ENCODE data around the gene SCN3B. TPM values are rescaled to one million over a fixed set of nuclear protein-coding genes. Genes with fewer than 3 reads are reported as not detected.

SCN3B gene, protein sequence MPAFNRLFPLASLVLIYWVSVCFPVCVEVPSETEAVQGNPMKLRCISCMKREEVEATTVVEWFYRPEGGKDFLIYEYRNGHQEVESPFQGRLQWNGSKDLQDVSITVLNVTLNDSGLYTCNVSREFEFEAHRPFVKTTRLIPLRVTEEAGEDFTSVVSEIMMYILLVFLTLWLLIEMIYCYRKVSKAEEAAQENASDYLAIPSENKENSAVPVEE
- 12.8 TPM for total RNA-seq
- polyA plus RNA-seq (ENCODE audit: insufficient read depth in 1 of 8, insufficient read length in 8 of 8, low replicate concordance in 1 of 8), result 10 to 100 TPM; 18.4 to 28.2 (median 19.3) TPM
- long read RNA-seq, donor 1, full-length matches to known transcripts, result 3 of 3 reads
- long read RNA-seq, donor 1, partial matches to known transcripts, result 0 of 3 reads
- long read RNA-seq, donor 1, other reads (novel, unspliced or antisense), result 0 of 3 reads
- long read RNA-seq, donor 2, result 0 reads
- long read RNA-seq, donor 3, full-length matches to known transcripts, result 3 of 3 reads
- long read RNA-seq, donor 3, partial matches to known transcripts, result 0 of 3 reads
- long read RNA-seq, donor 3, other reads (novel, unspliced or antisense), result 0 of 3 reads
- long read RNA-seq, donor 4, full-length matches to known transcripts, result 2 of 8 reads
- long read RNA-seq, donor 4, partial matches to known transcripts, result 6 of 8 reads
- long read RNA-seq, donor 4, other reads (novel, unspliced or antisense), result 0 of 8 reads
- long read RNA-seq, donor 5, full-length matches to known transcripts, result 5 of 25 reads
- long read RNA-seq, donor 5, partial matches to known transcripts, result 20 of 25 reads
- long read RNA-seq, donor 5, other reads (novel, unspliced or antisense), result 0 of 25 reads
- long read RNA-seq, donor 6, full-length matches to known transcripts, result 4 of 18 reads
- long read RNA-seq, donor 6, partial matches to known transcripts, result 14 of 18 reads
- long read RNA-seq, donor 6, other reads (novel, unspliced or antisense), result 0 of 18 reads
- long read RNA-seq, donor 7, full-length matches to known transcripts, result 2 of 2 reads
- long read RNA-seq, donor 7, partial matches to known transcripts, result 0 of 2 reads
- long read RNA-seq, donor 7, other reads (novel, unspliced or antisense), result 0 of 2 reads
- long read RNA-seq, donor 8, full-length matches to known transcripts, result 1 of 1 reads
- long read RNA-seq, donor 8, partial matches to known transcripts, result 0 of 1 reads
- long read RNA-seq, donor 8, other reads (novel, unspliced or antisense), result 0 of 1 reads
- long read RNA-seq, donor 9, full-length matches to known transcripts, result 2 of 2 reads
- long read RNA-seq, donor 9, partial matches to known transcripts, result 0 of 2 reads
- long read RNA-seq, donor 9, other reads (novel, unspliced or antisense), result 0 of 2 reads
- long read RNA-seq, donor 10, full-length matches to known transcripts, result 1 of 1 reads
- long read RNA-seq, donor 10, partial matches to known transcripts, result 0 of 1 reads
- long read RNA-seq, donor 10, other reads (novel, unspliced or antisense), result 0 of 1 reads
- long read RNA-seq, donor 11, result 0 reads

DNA sequence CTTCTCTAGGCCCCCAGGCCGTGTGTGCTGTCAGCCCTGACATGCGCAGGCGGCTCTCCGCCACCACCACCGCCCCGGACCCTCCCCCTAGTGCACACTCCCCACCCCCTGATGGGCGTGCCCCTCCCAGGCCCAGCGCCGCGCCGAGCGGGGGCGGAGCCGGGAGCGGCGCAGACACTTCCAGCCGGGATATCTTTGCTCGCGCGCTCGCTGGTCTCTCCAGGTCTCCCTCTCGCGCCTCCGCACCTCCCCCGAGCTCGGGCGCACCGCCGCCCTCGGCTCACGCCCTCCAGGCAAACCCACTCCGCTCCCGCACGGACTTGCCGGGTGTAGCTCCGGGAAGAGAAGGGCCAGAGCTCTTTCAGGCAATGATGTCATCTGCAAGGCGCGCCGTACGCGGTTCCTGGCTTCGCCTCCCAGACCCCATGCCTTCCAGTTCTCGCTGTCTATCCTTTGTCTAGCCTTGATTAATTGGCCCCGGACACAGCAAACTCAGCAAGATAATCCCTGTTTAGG lies at the start of gene SCN3B:
Gene SCN3B (minus strand): TSS at position 59 of the 516 bp plus-strand sequence. CDS start 823 bp downstream, outside the sequence.
- H3K36me3 ChIP-seq (ENCODE audit: control insufficient read depth, insufficient read depth, low read length), result no peaks in the 10 kb centered on the region
- peaks cover 7% of the 10 kb centered on the region for H3K27me3 ChIP-seq (ENCODE audit: control insufficient read depth, insufficient read depth, low read length)
- peak; percentile 83 for DNase-seq
- WGBS (ENCODE audit: insufficient coverage), result 0% methylated on average over 36 of the region's 44 CpGs
- no peaks in the 10 kb centered on the region for H3K9me3 ChIP-seq (replicated peaks; ENCODE audit: control insufficient read depth, low read depth, low read length)
- peaks cover 40% of the 10 kb centered on the region for H3K4me1 ChIP-seq (ENCODE audit: control insufficient read depth, insufficient read depth, low read length)
- H3K27ac ChIP-seq (ENCODE audit: low read length), result peak within 1 kb of the TSS; percentile 92
- H3K4me3 ChIP-seq (ENCODE audit: low read length), result peak within 1 kb of the TSS; percentile 71

DNA sequence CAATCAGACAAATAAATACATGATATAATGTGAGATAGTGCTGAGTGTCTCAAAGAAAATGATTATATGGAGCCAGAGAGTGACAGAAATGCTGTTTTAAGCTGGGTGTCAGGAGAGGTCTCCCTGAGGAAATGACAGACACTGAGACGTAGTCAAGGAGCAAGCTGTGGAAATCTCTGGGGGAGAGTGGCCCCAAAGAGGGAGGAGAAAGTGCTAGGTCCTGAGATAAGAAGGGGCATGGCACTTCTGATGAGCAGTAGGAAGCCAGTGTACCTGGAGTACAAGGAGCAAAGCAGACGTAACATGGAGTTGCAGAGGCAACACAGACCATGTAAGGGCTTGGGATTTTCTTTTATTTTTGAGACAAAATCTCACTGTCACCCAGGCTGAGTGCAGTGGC lies 48.3 kb upstream of the SCN3B start:
- H3K27ac ChIP-seq (ENCODE audit: low read length), result no peak overlapping the region

DNA sequence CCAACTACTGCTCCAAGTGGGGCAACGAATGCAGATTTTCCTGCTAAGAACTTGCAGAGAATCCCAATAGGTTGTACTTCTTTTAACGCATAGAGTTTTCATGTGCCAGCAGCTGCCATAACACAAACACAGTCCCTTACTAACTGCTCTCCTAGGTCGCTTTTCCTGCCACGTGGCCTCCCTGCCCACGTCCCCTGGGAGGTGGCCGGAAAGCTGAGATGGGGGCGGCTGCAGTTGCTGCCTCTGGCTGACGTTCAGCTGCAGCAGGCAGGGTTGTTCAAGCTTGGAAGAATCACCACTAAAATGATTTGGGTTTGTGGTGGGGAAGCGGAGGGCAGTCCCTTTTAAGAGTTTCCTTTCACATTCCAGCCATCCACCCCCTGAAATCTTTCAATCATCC lies 47.7 kb upstream of the SCN3B start:
- H3K27me3 ChIP-seq (ENCODE audit: control insufficient read depth, insufficient read depth, low read length), result no peaks in the 10 kb centered on the region
- H3K36me3 ChIP-seq (ENCODE audit: control insufficient read depth, insufficient read depth, low read length), result no peaks in the 10 kb centered on the region
- peak overlapping the region; percentile 59 for H3K27ac ChIP-seq (ENCODE audit: low read length)
- H3K4me1 ChIP-seq (ENCODE audit: control insufficient read depth, insufficient read depth, low read length), result peaks cover 16% of the 10 kb centered on the region
- 71% methylated on average over 1 of the region's 9 CpGs for WGBS (ENCODE audit: insufficient coverage)
- no peak overlapping the region for H3K4me3 ChIP-seq (ENCODE audit: low read length)
- peak; percentile 56 for DNase-seq
- H3K9me3 ChIP-seq (replicated peaks; ENCODE audit: control insufficient read depth, low read depth, low read length), result no peaks in the 10 kb centered on the region

More for the DNA sequence above, 48.3 kb upstream of the SCN3B start:
- peaks cover 16% of the 10 kb centered on the region for H3K4me1 ChIP-seq (ENCODE audit: control insufficient read depth, insufficient read depth, low read length)
- no peak for DNase-seq
- no peaks in the 10 kb centered on the region for H3K27me3 ChIP-seq (ENCODE audit: control insufficient read depth, insufficient read depth, low read length)
- H3K4me3 ChIP-seq (ENCODE audit: low read length), result no peak overlapping the region
- H3K36me3 ChIP-seq (ENCODE audit: control insufficient read depth, insufficient read depth, low read length), result no peaks in the 10 kb centered on the region
- no peaks in the 10 kb centered on the region for H3K9me3 ChIP-seq (replicated peaks; ENCODE audit: control insufficient read depth, low read depth, low read length)
- 39% methylated on average over 2 of the region's 2 CpGs for WGBS (ENCODE audit: insufficient coverage)

DNA sequence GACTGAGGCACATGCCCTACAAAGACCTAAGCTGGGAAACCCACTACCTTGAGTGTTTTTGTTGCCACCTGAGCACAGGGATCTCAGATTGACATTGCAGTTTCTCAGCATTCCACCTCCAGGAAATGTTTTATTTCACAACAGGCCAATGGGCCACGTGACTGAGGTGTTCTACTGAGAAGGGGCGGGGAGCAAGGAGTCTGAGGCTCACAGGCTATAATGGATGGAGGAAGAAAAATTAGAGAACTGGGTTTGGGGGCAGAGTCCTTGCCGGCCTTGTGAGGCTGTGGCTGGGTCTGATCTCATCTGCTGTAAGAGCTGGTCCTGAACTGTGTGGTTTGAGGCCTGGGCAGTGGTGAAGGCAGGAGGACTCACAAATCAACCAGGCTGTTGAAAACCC lies 46.3 kb upstream of the SCN3B start:
- Histone ChIP-seq H3K4me1 (ENCODE audit: control insufficient read depth, insufficient read depth, low read length) (peaks cover 16% of the 10 kb centered on the region), H3K9me3 (replicated peaks; ENCODE audit: control insufficient read depth, low read depth, low read length) (no peaks in the 10 kb centered on the region), H3K27me3 (ENCODE audit: control insufficient read depth, insufficient read depth, low read length) (no peaks in the 10 kb centered on the region), H3K36me3 (ENCODE audit: control insufficient read depth, insufficient read depth, low read length) (no peaks in the 10 kb centered on the region), H3K27ac (ENCODE audit: low read length) (no peak overlapping the region), H3K4me3 (ENCODE audit: low read length) (no peak overlapping the region)
- WGBS (ENCODE audit: insufficient coverage), result 93% methylated on average over 2 of the region's 3 CpGs
- no peak for DNase-seq

DNA sequence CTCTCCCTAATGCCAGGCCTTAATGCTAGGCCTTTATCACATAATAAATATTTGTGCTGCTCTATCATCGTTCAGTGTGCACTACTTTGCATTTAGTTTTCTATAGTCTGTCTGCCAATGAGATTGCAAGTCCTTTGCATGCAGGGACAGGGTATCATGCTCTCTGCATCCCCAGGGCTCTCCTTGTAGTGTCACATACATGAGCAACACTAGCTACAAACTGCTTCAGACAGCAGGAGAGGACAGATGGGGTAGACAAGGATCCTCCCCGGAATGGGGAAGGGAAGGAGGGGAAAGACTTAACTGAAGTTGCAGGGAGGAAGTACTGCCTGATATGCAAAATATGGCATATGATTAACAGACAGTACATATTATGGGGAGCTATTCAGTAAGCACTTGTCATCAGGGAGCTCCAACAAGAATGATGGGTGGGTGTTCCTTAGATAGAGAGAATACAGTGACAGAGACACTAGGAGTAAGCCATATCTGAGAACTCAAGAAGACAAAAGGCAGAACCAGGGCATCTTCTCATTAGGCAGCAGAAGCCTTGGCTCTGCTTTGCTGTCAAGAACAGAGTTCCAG lies 44.2 kb upstream of the SCN3B start:
- peaks cover 16% of the 10 kb centered on the region for H3K4me1 ChIP-seq (ENCODE audit: control insufficient read depth, insufficient read depth, low read length)
- no peaks in the 10 kb centered on the region for H3K9me3 ChIP-seq (replicated peaks; ENCODE audit: control insufficient read depth, low read depth, low read length)
- H3K27me3 ChIP-seq (ENCODE audit: control insufficient read depth, insufficient read depth, low read length), result no peaks in the 10 kb centered on the region
- no peaks in the 10 kb centered on the region for H3K36me3 ChIP-seq (ENCODE audit: control insufficient read depth, insufficient read depth, low read length)
- no peak overlapping the region for H3K4me3 ChIP-seq (ENCODE audit: low read length)
- H3K27ac ChIP-seq (ENCODE audit: low read length), result no peak overlapping the region
- 47% methylated on average over 2 of the region's 2 CpGs for WGBS (ENCODE audit: insufficient coverage)
- no peak for DNase-seq

DNA sequence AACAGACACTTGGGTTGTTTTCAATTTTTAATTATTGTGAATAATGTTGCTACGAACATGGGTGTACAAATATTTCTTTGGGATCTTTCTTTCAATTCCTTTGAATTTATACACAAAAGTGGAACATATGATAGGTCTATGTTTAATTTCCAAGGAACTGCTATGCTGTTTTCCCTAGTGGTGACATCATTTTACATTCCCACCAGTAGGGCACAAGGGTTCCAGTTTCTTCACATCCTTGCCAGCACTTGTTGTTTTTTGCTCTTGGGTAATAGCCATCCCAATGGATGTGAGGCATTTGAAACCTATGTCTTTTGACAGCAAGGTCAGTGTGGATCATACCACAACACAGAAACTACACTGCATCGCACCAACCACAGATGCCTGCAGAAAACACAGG lies 41.8 kb upstream of the SCN3B start:
- no CpG with 5 or more reads among the region's 2 CpGs for WGBS (ENCODE audit: insufficient coverage)
- H3K27ac ChIP-seq (ENCODE audit: low read length), result no peak overlapping the region
- H3K4me3 ChIP-seq (ENCODE audit: low read length), result no peak overlapping the region
- no peaks in the 10 kb centered on the region for H3K36me3 ChIP-seq (ENCODE audit: control insufficient read depth, insufficient read depth, low read length)
- H3K9me3 ChIP-seq (replicated peaks; ENCODE audit: control insufficient read depth, low read depth, low read length), result no peaks in the 10 kb centered on the region
- H3K27me3 ChIP-seq (ENCODE audit: control insufficient read depth, insufficient read depth, low read length), result no peaks in the 10 kb centered on the region
- no peak for DNase-seq
- H3K4me1 ChIP-seq (ENCODE audit: control insufficient read depth, insufficient read depth, low read length), result no peaks in the 10 kb centered on the region

DNA sequence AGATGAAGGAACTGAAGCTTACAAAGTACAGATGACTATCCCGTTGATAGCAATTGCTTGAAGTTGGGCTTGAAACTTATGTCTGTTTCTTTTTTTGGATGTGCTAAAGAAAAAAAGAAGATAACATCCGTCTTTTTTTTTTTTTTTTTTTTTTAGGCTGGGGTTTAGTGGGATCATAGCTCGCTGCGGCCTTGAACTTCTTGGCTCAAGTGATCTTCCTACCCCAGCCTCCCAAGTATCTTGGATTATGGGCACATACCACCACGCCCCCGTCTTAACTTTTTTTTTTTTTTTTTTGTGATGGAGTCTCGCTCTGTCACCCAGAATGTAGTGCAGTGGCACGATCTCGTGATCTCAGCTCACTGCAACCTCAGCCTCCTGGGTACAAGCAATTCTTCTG lies 40.8 kb upstream of the SCN3B start:
- H3K27me3 ChIP-seq (ENCODE audit: control insufficient read depth, insufficient read depth, low read length), result no peaks in the 10 kb centered on the region
- no peaks in the 10 kb centered on the region for H3K4me1 ChIP-seq (ENCODE audit: control insufficient read depth, insufficient read depth, low read length)
- H3K4me3 ChIP-seq (ENCODE audit: low read length), result no peak overlapping the region
- 72% methylated on average over 2 of the region's 9 CpGs for WGBS (ENCODE audit: insufficient coverage)
- H3K27ac ChIP-seq (ENCODE audit: low read length), result no peak overlapping the region
- no peak for DNase-seq
- H3K36me3 ChIP-seq (ENCODE audit: control insufficient read depth, insufficient read depth, low read length), result no peaks in the 10 kb centered on the region
- no peaks in the 10 kb centered on the region for H3K9me3 ChIP-seq (replicated peaks; ENCODE audit: control insufficient read depth, low read depth, low read length)

DNA sequence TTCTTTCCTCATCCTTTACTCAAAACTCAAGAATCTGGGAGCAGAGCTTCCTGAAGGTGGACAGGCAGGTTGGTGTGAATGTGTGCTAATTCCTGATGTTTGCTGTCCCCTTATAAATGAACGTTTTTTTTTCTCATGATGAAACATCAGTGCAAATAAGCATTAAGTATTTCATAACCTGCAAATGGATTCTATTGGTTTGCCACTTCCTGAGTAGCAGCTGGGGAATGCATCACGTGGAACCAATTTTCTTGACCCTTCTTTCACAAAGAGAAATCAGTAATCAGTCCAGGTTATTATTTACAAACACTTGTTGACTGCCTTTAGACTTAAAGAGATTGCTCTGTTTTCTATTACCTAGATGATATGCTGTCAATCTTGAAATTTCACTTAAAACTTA lies 40.1 kb upstream of the SCN3B start:
- no peak overlapping the region for H3K4me3 ChIP-seq (ENCODE audit: low read length)
- H3K36me3 ChIP-seq (ENCODE audit: control insufficient read depth, insufficient read depth, low read length), result no peaks in the 10 kb centered on the region
- no CpG with 5 or more reads among the region's 2 CpGs for WGBS (ENCODE audit: insufficient coverage)
- no peak overlapping the region for H3K27ac ChIP-seq (ENCODE audit: low read length)
- no peaks in the 10 kb centered on the region for H3K4me1 ChIP-seq (ENCODE audit: control insufficient read depth, insufficient read depth, low read length)
- no peaks in the 10 kb centered on the region for H3K27me3 ChIP-seq (ENCODE audit: control insufficient read depth, insufficient read depth, low read length)
- DNase-seq, result no peak
- H3K9me3 ChIP-seq (replicated peaks; ENCODE audit: control insufficient read depth, low read depth, low read length), result no peaks in the 10 kb centered on the region

DNA sequence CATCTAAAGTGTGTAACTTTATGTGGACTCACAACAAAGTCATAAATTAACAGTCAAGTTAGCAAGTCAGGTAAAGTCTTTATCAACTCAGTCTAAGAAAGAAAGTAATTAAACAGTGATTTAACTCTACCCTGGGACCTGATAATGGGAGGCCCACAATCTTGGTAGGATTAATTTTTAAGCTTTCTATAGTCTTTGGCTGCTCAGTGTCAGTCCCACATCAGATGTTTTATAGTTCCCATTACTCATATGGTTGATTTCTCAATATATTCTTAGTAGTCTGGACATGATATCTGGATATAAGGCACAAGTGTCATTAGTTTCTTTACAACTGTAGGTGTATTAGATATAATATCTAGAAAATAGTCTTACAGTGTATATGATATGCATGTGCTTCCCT lies 38.5 kb upstream of the SCN3B start:
- H3K4me3 ChIP-seq (ENCODE audit: low read length), result no peak overlapping the region
- no peaks in the 10 kb centered on the region for H3K9me3 ChIP-seq (replicated peaks; ENCODE audit: control insufficient read depth, low read depth, low read length)
- no peaks in the 10 kb centered on the region for H3K4me1 ChIP-seq (ENCODE audit: control insufficient read depth, insufficient read depth, low read length)
- no peaks in the 10 kb centered on the region for H3K36me3 ChIP-seq (ENCODE audit: control insufficient read depth, insufficient read depth, low read length)
- H3K27ac ChIP-seq (ENCODE audit: low read length), result no peak overlapping the region
- H3K27me3 ChIP-seq (ENCODE audit: control insufficient read depth, insufficient read depth, low read length), result no peaks in the 10 kb centered on the region
- no peak for DNase-seq
